HG03280 (cell line): ENCODE results near the gene UNC5B.
"Not testable (repeated sequence)": the region's sequence is repeated elsewhere in the genome, so short reads cannot be mapped to it uniquely, and the experiment has no call there.

Experiments used
- ATAC-seq: cut with Tn5 transposase; IDR thresholded peaks from one replicate; pipeline ENCODE4 v1.9.1; 2021; ENCODE audit warnings: mild to moderate bottlenecking, moderate library complexity; ENCODE audit not compliant: unreplicated experiment

Gene UNC5B

DNA sequence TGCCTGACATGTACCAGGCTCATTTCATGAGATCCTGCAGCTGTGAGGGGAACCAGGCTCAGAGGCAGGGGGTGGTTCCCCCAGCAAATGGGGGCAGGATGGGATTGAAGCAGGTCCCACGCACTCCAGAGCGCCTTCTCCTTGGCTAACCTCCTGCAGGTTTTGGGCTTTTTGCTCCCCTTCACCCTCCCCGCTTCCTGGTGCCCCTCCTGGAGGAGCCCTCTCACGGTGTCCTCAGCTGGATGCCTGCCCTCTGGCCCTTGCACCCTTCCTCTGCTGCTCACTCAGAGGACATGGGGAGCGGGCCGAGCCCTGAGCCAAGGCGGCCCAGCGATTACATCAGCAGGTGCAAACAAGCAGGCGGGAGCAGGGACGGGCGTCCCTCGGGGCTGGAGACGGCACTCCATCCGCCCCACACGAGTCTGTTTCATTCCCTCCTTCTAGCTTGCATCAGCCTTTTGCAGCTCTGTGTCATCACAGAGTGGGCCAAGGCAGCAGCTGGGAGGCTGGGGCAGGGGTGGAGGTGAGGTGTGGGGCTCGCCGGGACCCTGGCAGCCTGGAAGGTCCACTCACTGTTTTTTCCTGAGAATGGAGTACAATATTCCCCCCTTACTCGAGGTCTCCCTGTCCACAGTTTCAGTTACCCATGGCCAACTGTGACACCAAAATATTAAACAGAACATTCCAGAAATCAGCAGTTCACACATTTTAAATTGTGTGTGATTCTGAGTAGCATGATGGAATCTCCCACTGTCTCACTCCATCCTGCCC lies 54.0 kb downstream of the UNC5B start:
- no peak for ATAC-seq

DNA sequence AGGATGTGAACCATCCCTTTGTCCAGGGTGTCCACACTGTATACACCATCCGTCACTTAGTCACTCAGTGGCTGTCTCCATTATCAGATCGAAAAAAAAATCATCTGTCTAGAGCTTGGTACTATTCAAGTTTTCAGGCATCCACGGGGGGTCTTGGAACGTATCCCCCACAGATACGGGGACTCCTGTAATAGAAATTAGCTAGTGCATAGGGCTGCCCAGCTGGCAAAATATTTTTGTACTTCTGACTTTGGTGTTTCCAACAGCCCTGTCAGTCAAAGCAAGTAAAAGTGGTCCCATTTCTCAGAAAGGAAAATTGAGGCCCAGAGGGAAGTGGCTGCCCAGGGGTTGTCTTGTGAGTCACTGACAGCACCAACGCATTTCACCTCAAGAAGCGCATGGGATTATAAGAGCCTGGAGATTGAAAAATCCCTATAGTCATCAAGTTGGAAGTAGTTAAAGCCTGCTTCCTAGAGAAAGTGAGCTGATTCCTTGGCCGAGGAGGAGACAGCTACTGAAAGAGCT lies 54.6 kb downstream of the UNC5B start:
- no peak for ATAC-seq

DNA sequence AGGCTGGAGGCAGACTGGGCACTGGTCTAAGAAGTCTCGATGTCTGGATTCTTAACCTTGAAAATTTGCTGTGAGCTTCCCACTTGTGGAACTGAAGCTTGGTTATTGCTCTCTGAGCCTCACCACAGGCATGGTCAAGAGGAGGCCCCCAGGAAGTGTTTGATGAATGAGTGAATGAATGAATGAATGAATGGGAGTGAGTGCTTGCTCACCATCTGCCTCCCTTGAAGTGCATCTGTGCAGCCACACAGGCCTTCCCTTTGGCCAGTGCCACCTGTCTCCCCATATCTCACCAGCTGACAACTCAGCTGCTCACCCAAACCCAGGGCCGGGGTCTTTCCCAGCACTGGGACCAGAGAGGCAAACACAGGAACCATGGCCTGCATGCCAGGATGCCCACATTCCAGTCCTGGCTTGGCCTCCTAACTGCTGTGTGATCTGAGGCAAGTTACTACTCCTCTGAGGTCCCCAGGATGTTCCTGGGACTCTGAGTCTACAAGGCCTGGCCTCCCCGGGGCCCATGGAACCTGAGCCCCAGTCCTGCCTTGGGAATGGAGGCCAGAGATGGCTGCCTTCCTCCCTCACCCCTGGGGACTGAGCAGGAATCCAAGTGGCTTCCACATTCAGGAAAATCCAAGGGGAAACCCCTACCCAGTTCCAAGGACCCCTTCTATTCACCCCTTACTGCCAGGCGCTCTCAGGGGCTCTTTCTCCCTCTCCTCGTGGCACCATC lies 55.3 kb downstream of the UNC5B start:
- no peak for ATAC-seq

DNA sequence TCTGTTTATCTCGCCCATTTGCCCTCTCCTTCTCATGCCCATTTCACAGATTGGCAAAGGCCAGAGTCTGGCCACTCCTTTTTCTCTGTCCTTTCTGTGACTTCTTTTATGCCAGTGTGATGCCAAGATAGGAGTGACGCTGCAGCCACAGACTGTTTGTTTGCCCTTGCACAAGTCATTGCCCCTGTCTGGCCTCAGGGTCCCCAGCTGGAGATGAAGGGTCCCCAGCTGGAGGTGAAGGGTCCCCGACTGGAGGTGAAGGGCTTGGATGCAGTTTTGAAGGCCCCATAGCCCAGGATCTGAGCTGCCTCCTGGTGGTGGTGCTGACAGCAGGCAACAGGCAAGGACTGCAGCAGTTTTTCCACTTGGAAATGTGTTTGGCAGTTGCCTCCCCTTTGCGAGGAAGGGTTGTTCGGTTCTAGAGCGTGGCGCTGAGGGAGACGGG lies 55.9 kb downstream of the UNC5B start:
- ATAC-seq = no peak

DNA sequence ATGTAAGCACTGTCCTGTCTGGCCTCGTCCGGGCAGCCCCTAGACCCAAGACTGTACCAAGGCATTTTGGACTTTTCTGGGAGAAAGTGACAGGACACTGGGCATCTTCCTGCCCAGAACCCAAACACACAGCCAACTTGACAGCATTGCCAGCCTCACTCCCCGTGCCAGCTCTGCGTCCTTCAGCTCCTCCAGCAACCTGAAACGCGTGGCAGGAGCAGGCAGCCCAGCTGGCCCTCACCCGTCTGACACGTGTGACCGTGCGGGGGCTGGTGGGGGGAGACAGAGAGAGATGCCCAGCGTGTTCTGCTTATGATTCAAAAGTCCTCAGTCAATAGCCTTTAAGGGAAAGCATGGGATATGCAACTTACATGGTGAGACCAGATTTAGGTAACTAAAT lies 56.4 kb downstream of the UNC5B start:
- no peak for ATAC-seq

DNA sequence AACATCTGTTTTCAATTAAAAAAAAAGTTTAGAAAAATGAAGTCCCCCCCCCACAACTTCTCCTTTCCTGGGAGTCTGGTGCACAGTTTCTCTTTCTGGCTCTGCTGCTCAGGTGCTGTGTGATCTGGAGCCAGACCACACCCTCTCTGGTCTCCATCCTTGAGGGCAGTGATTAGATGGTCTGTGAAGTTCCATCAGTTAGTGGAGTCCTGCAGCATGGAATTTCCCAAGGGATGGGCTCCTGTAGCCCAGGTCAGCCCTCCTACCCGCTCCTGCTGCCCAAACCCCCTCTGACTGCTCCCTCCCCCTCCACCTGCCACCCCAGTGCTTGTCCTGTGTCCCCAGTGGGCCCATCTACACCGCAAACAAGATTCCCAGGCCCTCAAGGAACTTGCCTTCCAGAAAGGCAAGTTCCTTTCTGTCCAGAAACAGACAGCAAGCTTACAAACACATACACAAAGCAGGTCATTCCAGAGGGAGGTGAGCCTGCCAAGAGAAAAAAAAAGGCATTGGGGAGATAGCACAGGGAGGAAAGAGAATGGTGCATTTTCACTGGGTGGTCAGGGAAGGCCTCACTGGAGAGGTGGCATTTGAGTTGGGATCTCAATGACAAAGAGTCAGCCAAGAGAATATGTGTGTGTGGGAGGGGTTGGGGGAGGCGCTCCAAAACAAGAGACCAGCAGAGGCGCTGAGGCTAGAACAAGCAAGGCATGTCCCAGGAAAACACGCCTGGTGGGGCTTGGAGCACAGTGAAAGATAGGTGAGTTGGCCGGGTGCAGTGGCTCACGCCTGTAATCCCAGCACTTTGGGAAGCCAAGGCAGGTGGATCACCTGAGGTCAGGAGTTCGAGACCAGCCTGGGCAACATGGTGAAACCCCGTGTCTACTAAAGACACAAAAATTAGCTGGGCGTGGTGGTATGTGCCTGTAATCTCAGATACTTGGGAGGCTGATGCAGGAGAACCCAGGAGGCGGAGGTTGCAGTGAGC lies 57.2 kb downstream of the UNC5B start:
- ATAC-seq = no peak

DNA sequence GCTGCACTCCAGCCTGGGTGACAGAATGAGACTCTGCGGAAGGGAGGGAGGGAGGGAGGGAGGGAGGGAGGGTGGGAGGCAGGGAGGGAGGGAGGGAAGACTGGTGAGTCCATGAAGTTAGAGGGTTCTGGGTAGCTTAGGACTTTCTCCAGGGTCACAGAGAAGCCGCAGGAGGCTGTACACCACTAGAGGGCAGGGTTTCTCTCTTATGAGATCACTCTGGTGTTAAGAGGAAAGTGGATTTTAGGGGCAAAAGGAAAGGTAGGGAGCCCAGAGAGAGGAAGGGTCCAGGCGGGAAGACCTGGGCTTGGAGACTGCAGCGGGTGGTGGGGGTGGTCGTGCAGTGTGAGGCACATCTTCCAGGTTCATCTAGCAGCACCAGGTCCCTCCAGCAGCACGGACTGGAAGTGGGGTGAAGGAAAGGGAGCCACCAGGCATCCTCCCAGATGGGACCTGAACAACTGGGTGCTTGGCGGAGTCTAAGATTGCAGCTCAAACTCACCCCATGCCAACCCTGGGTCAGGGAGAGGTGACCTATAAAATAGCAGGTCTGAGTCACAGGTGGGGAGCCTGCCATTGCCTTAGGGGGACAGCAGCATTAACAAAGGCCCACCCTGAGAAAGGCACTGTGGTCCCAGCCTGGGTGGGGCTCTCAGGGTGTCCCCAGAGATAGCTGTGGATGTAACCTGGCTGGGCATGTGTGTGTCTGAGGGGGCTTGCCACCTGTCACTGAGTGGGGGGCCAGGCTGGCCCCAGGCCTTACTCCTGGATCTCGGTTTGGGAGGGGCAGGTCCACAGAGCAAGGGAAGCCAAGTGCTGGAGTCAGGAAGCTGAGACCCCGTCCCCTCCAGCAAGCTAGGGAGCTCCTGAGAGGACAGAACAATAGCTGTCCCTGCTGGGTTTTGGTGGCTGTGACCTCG lies 58.2 kb downstream of the UNC5B start:
- ATAC-seq = no peak

DNA sequence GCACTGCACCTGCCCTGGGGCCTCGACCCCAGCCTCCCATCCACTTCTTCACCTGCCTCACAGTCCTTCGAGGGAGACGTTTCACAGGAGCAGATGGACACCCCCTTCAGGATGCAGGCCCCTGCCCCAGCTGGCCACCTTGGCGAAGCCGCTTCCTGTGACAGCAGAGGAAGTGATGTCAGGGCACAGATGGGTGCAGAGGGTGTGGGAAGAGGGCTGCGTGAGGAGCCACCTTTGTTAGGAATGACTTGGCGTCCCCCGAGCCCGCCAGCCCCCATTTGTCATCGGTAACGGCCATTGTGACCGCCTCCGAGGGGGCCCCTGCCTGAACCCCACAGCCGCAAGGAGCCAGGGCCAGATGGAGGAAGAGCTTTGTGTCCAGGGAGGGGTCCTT lies 59.3 kb downstream of the UNC5B start:
- ATAC-seq = no peak

DNA sequence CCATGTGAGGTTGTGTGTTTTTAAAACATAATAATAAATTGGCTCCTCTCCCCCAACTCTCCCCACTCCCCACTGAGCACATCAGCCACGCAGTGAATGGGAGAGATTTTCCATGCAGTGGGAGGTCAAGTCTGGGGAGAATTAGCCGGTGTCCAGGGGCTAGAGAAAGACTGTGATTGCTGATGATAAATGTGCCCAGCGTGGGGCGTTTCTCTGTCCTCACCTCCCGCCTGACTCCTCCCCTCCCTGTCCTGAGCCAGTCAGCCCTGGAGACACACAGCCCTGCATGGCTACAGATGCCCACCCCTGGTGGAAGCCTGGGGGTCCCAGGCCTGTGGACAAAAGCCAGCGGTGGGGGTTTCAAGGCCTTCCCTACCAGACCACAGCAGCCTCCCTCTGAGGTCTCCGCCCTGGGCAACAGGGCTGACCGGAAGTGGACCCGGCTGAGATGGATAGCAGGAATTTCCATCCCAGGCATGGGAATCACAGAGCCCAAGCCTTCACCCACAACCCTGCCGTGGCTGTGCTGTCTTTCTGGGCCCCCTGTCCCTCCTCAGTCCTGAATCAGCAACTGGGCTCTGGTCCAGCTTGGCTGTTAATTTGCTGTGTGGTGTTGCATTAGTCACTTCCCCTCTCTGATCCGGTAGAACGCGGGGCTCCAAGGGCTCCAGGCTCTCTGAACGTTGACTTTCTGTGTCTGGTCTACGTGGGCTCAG lies 59.8 kb downstream of the UNC5B start:
- ATAC-seq = no peak

DNA sequence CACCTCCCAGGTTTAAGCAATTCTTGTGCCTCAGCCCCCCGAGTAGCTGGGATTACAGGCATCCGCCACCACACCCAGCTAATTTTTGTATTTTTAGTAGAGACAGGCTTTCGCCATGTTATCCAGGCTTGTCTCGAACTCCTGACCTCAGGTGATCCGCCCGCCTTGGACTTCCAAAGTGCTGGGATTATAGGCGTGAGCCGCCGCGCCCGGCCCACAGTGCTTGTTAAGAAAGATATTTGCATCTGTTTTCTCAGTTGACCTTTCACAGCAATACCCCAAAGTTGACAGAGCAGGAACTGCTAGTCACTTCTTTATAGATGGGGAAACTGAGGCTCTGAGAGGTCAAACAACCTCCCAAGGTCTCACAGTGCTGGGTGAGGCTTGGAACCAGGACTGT lies 60.6 kb downstream of the UNC5B start:
- not testable (repeated sequence) for ATAC-seq

DNA sequence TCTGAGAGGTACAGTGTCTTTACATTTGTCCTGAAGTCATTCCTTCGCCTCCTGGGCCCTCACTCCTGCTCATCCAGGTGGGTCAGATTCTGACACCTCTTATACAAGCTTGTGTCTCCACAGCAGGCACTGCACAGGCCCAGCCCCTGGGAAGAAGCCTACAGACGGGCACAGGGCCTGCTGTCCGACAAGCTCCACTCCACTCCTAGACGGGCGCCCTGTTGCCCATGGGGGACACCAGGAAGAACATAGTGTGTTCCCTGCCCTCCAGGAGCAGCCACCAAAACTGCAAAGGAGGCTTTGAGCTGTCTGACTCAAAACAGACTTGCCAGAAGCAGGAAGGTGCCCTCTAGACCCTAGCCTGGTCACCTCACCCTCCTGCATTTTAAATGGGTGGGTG lies 61.1 kb downstream of the UNC5B start:
- no peak for ATAC-seq

DNA sequence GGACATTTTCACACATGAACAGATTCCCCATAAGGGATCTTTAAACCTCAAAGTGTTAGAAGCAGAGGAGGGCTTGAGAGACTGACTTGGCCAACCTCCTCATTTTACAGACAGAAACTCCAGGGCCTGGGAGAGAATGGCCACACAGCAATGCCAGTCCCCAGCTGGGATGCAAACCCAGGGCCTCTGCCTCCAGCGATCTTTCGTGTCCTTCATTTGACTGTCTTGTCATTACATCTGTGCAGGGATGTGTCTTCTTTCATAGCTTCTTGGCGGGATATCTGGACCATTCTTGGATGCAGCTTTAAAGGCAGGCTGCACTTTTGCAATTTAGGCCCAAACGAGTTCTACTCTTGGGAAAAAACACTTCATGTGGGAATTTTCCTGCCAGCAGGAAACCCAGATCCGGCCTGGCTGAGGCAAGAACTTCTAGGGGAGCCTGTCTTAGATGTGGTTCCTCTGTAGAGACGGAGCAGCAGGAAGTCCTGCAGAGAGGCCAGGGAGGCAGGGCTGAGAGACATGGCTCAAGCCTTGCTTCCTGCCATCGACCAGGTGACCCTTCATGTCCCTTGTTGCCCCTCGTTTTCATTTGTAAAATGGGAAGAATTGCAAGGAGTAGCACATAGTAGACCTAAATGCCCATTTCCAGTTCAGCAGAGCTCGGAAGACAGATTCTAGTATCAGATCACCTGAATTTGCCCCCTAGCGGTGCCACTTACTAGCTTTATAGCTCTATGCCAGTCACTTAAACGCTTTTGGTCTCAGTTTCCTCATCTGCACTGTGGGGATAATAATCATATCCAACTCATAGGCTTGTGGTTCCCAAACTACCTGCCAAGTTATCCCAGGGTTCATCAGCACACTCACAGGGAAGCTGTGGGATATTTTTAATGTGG lies 62.8 kb downstream of the UNC5B start:
- ATAC-seq = no peak

DNA sequence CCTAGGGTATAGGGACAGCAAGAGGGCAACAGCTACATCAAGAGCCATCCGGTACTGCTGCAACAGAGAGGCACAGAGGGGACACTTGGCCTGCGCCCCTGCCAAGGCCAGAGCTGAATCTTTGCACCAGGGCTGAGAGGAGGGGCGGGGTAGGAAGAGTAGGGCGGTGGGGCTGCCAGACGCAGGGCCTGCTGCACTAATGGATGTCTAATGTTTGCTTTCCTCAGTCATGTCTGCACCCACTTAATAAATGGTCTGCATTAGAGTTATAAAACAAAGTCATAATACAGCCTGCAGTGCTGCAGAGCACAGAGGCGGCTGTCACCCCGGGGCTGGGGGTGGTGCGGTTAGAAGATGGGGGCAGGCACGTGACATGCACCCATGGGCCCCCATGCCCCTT lies 64.5 kb downstream of the UNC5B start:
- ATAC-seq = no peak

DNA sequence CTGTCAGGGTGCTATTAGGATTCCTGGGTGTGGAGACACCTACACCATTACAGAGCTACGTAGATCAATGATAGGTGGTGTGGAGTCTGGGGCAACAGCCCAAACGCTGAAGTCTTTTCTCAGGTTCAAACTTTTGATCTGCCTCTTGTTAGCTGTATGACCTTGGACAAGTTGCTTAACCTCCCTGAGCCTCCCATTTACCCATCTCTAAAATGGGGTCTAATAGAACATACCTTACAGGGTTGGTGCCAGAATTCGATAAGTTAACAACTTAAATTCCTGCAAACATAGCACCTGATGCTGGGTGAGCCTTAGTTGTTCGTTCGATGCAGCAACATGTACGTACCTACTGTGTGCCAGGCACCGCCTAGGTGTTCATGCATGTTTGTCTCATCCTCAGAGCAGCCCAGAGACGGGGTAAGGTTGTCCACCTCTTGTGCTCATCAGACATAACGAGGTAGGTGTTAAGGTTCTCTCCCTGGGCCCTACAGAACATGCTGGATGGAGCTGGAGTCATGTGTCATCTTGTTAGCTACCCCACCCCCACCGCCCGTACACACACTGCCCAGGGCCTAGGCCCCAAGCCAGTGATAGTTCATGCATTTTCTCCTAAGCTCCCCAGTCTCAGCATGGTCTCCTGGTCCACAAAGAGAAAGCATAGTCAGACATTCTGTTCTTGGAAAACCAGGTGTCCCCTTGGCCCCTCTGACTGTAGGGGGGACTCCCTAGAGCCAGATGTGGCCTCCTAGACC lies 65.7 kb downstream of the UNC5B start:
- no peak for ATAC-seq

DNA sequence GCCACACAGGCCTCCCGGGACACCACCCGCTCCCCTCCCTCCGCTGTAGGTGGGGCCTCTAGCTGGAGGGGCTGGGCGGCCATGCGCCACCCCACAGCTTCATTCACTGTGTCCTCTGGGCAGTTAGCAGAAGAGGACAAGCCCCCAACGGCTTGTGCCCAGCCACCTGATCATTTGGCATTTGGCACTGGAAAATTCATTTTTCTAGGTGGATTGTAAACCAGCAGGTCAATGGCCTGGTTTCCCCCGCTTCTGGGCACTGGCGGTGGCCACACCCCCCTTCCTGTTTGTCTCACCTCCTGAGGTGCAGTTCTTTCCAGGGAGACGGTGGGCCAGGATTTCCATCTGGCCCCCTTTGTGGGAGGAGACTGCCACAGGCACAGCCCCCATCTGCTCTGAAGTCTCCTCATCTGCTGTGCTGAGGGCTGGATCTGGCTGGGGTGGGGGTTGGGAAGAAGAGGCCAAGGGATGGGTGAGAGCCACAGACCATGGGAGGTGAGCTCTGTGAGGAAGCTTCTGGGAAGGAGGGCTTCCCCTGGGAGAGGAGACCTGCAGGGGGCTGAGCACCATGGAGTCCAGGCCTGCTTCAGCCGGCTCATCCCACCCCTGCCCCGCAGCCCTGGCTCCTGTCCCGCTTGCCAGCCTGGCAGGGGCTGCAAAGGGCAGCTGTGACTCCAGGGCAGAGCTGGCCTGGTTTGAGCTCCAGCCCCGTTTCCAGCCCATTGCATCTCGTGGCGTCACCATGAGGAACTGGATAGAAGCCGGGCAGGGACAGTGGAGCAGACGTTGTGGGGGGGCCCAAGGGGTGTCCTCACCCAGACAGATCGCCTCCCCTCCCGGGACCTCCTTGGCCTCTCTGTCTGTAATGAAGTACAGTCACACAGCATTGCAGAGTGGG lies 66.6 kb downstream of the UNC5B start:
- no peak for ATAC-seq

DNA sequence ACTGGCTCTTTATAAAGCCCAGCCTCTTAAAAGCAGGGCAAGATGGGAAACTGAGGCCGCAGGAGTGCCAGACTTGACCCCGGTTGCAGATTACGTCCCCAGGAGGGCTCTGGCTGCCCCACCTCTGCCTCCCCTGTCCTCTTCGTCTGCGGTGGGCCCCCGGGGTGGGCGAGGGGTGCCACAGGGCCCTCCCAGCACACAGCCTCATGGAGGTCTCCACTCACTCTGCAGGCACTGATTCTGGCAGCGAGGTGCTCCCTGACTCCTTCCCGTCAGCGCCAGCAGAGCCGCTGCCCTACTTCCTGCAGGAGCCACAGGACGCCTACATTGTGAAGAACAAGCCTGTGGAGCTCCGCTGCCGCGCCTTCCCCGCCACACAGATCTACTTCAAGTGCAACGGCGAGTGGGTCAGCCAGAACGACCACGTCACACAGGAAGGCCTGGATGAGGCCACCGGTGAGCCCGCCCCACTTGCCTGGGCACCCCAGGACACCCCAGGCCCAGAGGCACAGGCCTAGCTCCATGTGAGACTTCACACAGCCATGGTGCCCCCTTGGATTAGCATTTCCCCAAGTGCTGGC lies 67.3 kb downstream of the UNC5B start:
- ATAC-seq = no peak
